Activated CD8-positive, alpha-beta memory T cell treated with anti-CD3 and anti-CD28 coated beads, Interleukin-2, amount 50 U/mL, for 1 hour (primary cell): ENCODE results near the gene BRAT1.
"Not testable (repeated sequence)": the region's sequence is repeated elsewhere in the genome, so short reads cannot be mapped to it uniquely, and the experiment has no call there.

Experiments used
- DNase-seq: peaks from one replicate; pipeline ENCODE4 v3.0.0-alpha.2; 2020; ENCODE audit errors: extremely low read depth

BRAT1 gene

DNA sequence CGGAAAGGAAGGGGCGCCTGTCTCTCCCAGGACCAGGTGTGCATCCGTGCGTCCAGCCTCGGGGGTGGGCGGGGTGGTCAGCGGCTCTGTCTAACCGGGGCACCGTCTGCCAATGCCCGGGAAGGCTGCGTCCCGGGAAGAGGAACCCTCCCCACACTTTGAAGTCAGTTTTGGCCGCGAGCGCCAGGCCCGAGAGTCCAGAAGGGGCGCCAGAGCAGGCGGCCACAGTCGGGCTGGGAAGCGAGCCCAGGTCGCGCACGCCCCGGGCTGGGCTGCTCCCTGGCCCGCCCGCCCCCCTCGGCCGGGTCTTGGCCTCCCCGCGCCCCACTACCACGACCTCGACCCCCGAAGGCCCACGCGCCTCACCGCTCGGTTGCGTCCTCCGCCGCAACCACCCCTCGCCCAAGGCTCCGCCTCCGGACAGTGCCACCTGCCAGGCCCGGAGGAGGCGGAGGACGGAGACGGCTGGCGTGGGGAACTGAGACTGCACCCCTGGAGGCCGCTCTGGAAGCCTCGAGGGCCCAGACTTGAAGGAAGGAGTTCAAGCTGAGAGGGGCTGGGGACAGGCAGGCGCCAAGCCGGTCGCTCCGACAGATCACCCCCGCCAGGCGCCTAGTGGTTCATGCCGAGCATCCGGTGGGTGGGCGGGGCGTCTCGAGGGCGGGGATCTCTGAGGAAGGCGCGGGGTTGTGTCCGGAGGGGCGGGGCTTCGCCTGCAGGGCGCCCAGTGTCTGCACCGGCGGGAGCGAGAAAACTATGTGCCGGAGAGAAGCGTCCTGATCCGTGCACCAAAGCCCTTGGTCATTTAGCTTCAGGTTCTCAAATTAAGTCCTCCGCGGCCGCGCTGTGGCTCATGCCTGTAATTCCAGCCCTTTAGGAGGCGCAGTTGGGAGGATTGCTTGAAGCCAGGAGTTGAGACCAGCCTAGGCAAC lies at the start of gene BRAT1:
Gene BRAT1, minus strand, starts transcription at position 404 of the 932 bp plus-strand sequence. CDS start 1,093 bp downstream, outside the sequence.
- DNase-seq: peak; percentile 89

GRCh38 chr7:2604608-2605174 lies 49.4 kb upstream of the BRAT1 start:
- no peak for DNase-seq

DNA sequence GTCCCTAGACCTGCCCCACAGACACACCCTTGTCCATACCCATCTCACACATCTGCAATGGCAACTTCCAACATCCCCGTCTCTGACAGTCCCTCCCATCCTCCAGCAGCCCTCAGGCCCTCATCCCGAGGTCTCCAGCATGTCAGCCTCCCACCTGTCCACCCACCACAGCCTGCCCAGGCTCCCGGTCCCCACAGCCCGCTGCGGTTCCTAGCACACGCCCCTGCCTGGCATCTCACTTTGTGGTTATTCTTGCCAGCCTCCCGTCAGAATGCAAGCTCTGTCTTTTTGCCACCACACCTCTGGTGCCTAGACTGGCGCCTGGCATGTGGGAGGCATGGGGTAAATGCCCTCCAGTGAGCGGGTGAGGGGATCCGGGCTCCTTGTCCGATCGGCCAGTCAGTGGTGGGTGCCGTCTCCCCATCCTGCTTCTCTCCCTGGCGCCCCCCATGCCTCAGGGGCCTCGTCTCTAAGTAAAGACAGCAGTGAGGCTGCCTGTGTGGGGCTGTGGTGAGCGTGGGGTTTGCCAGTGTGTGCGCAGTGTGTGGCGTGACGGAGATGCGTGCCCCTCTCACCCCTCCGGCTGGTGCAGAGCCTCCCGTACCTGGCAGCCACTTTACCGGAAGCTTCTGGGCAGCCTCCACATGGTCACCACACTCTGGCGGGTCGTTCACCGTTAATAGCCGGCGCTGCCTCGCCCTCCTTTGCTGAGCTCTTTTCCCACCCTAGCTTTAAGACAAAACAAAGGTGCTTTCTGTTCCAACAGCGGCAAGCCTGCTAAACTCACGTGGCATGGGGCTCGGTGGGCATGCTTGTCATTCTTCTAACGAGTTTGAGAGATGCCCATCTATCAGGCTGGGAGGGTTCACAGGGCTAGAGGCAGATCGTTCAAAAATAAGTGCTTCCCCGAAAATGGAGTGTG lies 48.0 kb upstream of the BRAT1 start:
- no peak for DNase-seq

- no peak for DNase-seq
These were observed 47.2 kb upstream of the BRAT1 start for GRCh38 chr7:2602406-2603043.

DNA sequence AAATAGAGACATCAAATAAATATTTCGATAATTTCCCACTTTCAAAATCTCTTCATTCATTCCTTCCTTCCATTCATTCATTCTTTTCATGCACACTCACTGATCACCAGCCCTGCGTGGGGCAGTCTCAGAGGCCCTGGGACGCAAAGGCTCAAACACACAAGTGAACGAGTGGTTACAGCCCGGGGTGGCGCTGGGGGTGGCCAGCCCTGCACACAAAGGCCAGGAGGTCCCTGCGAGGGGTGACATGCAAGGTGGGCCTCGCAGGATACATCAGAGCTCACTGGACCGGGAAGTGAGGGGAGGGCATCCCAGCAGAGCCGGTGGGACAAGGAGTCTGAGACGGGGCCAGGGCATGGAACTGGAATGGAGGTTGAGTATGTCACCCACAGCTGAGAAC lies 46.6 kb upstream of the BRAT1 start:
- DNase-seq: no peak

- DNase-seq: no peak
These were observed 45.7 kb upstream of the BRAT1 start for GRCh38 chr7:2601065-2601464.

GRCh38 chr7:2598154-2598823 lies 43.0 kb upstream of the BRAT1 start:
- DNase-seq: no peak

DNA sequence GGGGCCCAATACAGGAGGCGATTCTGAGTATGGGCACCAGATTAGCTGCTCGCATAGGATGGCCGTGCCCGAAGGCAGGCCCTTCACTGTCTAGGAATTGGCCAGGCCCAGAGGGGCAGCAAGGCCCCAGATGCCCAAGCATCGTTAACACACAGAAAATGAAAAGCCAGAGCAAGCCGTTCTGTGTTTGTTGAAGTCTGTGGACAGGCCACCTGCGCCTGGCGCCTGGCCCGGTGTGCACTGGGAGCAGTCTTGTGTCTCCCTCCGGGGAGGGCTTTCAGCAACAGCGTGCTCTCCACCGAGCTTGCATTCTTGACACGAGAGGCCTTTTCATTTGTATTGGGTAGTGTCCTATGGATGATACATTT lies 41.9 kb upstream of the BRAT1 start:
- no peak for DNase-seq

DNA sequence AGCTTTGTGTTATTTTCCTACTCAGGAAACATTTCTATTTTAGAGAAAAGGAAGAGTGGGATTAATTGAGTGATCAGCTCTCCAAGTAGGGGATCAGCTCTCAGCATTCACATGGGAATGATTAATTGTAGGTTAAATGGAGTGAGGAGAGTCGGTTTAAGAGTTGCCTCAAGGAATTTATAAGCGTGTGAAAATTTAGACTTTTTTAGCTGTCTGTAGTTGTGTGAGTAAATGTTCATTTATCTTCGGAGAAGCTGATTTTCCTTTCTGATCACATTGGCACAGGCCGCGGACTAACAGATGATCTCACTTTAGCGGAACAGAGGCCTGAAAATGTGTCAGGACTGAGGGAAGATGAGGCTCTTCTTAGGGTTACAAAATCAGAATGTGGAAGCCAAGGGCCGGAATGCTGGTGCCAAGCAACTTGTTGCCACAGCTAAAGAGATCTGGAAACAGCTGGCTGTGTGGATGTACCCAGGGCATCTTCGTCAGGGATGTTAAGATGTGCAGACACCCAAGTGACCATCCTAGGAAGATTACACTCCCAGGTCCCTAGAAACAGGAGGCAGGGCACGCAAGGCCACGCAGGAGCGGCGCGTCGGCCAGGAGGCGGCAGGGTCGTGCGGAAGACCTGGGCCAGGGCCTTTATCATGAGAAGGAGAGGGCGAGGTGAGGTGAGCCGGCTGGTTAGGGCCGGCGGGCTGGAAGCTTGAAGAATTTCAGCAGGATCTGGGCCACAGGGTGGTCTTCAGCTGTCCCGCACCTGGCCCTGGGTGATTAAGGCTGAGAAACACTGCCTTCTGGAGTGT lies 41.3 kb upstream of the BRAT1 start:
- DNase-seq: no peak

DNA sequence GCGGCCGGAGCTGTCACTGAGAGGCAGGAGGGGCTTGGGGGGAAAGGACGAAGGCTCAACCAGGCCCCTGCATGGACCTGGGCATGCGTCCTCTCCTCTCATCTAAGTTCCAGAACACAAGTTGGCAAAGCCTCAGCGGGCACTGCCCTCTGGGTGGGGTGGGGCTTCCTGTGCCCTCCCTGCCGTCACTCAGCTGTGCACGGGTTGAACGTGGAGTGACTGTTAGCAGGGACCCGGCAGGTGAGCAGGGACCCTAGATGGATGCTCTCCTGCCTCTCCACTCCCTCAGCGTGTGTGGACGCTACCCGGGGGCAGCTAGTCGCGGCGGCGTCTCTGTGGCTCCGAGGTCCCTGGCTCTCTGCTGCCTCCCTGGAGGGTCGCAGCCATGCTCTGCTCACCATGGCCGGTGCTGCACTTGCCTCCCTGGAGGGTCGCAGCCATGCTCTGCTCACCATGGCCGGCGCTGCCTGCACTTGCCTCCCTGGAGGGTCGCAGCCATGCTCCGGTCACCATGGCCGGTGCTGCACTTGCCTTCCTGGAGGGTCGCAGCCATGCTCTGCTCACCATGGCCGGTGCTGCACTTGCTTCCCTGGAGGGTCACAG lies 40.0 kb upstream of the BRAT1 start:
- no peak for DNase-seq

GRCh38 chr7:2594599-2594998 lies 39.3 kb upstream of the BRAT1 start:
- no peak for DNase-seq

DNA sequence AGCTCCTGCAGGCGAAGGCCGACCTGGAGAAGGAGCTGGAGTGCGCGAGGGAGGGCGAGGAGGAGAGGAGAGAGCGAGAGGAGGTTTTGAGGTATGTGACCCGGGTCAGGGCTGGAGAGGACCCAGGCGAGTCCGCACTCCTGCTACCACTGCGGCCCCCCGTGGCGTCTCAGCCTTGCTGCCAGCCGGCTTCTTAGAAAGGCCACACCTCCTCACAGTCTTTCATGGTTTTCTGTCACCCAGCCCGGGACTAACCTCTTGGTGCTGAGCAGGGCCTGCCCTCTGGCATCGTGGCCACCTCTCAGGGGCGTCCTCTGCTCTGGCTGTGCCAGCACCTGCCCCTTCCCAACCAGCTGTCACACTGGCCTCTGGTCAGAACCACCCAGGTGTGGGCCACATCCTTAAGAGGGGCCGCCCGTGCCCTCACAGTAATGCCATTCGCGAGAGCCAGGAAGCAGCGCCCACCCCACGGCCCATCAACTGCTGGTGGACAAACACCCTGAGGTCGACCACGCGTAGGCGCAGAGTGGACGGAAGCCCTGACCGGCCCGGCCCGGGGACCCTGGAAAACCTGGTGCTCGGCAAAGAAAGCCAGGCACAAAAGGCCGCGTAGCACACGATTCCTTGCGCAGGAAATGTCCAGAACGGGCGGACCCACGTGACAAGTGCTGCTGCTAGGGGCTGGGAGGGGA lies 37.9 kb upstream of the BRAT1 start:
- DNase-seq: no peak

DNA sequence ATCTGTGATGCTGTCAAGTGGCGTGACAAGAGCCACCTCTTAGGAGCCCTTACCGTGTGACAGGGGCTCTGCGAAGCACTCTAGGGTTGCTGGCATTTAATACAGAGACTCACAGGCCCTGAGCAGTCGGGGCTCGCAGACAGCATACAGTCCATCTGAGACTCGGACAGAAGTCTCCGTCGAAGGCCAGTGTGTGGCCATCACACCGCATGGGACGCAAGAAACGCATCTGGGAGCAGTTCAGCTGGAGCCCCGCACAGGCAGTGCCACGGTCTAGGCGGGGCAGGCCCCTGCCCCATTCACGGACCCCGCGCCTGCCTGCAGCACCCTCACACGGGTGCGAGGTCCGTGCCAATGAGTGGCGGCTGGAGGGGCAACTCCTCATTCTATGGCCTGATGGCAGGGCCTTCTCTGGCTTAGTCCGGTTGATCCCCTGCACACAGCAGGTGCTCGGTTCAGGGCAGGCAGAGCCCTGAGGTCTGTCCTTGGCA lies 37.1 kb upstream of the BRAT1 start:
- no peak for DNase-seq

DNA sequence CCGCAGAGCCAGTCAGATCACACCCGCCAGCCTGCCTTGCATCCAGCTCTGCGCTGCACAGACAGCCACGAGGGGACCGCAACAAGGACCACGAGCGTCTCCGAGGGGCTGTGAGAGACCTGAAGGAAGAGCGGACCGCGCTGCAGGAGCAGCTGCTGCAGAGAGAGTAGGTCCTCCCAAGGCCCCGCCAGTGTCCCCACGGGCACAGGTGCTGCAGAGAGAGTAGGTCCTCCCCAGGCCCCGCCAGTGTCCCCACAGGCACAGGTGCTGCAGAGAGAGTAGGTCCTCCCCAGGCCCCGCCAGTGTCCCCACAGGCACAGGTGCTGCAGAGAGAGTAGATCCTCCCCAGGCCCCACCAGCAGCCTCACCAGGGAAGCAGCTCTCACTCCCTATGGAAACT lies 34.6 kb upstream of the BRAT1 start:
- DNase-seq: not testable (repeated sequence)

DNA sequence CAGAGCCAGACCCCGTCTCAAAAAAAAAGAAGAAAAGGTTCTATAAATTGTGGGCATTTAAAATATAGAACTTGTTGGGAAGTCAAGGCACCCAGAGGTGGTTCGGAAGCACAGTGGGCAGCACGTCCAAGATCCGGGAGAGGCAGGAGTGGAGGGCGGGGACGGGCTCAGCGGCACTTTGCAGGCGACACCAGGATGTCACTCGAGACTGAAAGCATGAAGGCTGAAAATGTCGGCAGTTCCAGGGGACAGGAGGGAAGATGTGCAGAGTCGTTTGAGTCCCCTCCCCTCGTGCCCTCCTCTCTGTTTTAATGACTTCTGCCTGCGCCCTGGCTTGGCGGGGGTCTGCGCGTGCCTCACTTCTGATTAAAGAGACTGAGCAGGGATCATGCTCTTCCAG lies 34.0 kb upstream of the BRAT1 start:
- no peak for DNase-seq

- no peak for DNase-seq
These were observed 32.5 kb upstream of the BRAT1 start for GRCh38 chr7:2587778-2588177.

GRCh38 chr7:2587134-2587533 lies 31.8 kb upstream of the BRAT1 start:
- no peak for DNase-seq

DNA sequence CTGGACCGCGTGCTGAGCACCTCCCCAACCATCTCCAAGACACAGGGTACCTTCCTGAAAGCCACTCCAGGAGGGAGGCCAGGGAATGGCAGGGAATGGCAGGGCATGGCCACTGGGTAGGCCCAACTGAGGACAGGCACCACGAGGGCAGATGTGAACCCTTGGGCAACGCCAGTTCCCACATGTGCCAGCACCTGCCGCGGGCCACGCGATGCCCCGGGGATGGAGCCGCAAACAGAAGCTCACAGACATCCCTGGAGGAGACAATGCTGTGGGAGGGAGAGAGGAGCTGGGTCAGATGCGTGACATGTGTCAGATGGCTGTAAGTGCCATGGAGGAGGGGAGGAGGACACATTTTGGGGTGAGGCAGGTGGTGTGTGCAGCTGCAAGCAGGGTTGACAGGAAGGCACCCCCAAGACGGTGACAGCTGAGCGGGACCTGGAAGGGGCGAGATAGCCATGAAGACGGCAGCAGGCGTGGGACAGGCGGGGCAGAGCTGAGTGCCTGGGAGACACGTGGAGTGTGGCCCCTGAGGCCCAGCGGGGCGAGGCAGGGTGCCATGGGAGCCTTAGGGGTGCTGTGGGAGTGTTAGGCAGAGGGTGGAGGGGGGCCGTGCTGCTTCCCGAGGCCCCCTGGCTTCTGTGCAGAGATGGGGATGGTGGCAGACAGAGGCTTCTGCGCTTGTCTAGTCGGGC lies 31.1 kb upstream of the BRAT1 start:
- no peak for DNase-seq

GRCh38 chr7:2585446-2585845 lies 30.1 kb upstream of the BRAT1 start:
- DNase-seq: no peak
